GM12878 (cell line): Measurements from ENCODE around the gene SMO. TPM values are rescaled to one million over a fixed set of nuclear protein-coding genes. Genes with fewer than 3 reads are reported as not detected.

Source experiments
- ATAC-seq: fragments of 200-7000 bp; cut with Tn5 transposase; 3 replicates; pipeline ENCODE4 v1.9.1; 2020; ENCODE audit warnings: mild to moderate bottlenecking, moderate library complexity
- BruUV-seq: library from RNA; stranded (reverse); fragments of 400-500 nt; replicated peaks from 2 replicates; lab custom pipeline; 2021; lab: Mats Ljungman, UMichigan
- CTCF ChIA-PET: fragments of 300-600 bp; sonication (Branson Sonifier 250); formaldehyde crosslinking; extraction: SDS; loops from one replicate; lab custom pipeline; 2021; ENCODE audit warnings: inconsistent platforms; lab: Yijun Ruan, JAX
- POLR2A ChIA-PET: fragments of 350-600 bp; formaldehyde crosslinking; extraction: SDS; loops from one replicate; lab custom pipeline; 2021; ENCODE audit warnings: inconsistent platforms; lab: Charles Lee
- RAD21 ChIA-PET: fragments of 300-600 bp; sonication (Branson Sonifier 250); formaldehyde crosslinking; loops from one replicate; lab custom pipeline; 2023; ENCODE audit warnings: antibody characterized with exemption; ENCODE audit not compliant: unreplicated experiment; lab: Charles Lee
- SMC1A ChIA-PET: fragments of 300-600 bp; sonication (Branson Sonifier 250); formaldehyde crosslinking; loops from one replicate; lab custom pipeline; 2023; ENCODE audit not compliant: unreplicated experiment, uncharacterized antibody; lab: Charles Lee
- DNase-seq: peaks from one replicate; pipeline ENCODE4 v3.0.0-alpha.2; 2011; ENCODE audit warnings: low read depth, low spot score
- FAIRE-seq: peaks from 3 replicates; lab custom pipeline; 2011; peaks lifted over from hg19 to GRCh38; lab: Jason Lieb, UNC
- H2AFZ ChIP-seq: 2 replicates; pipeline ENCODE4 v1.6.0; 2011; ENCODE audit warnings: low read depth, low read length, control low read depth; ENCODE audit not compliant: control insufficient read depth
- H3K27ac ChIP-seq: 2 replicates; pipeline ENCODE4 v1.5.1; 2011; ENCODE audit warnings: control low read depth; ENCODE audit not compliant: control insufficient read depth, insufficient read depth
- H3K27me3 ChIP-seq, 2 experiments: replicated peaks in 1 of 2; 2 replicates each; pipeline versions ENCODE4 v1.6.0 to v1.6.1; 2011; ENCODE audit warnings: low read length in 1 of 2; ENCODE audit not compliant: control insufficient read depth in 2 of 2, insufficient read depth in 2 of 2
- H3K36me3 ChIP-seq, 2 experiments: 2 replicates each; pipeline ENCODE4 v1.5.1; 2011; ENCODE audit warnings: low read length in 1 of 2; ENCODE audit not compliant: control insufficient read depth in 2 of 2, insufficient read depth in 2 of 2
- H3K4me1 ChIP-seq: 2 replicates; pipeline ENCODE4 v1.6.1; 2011; ENCODE audit warnings: mild to moderate bottlenecking, low read length, moderate library complexity, mixed read lengths; ENCODE audit not compliant: control insufficient read depth, insufficient read depth
- H3K4me2 ChIP-seq: 2 replicates; pipeline ENCODE4 v1.6.0; 2011; ENCODE audit warnings: control low read depth; ENCODE audit not compliant: control insufficient read depth, insufficient read depth
- H3K4me3 ChIP-seq: fragments of 200-600 bp; sonication (generic); 2 replicates; pipeline ENCODE4 v1.5.1; 2016
- H3K79me2 ChIP-seq: 2 replicates; pipeline ENCODE4 v1.6.0; 2011; ENCODE audit warnings: low read length; ENCODE audit not compliant: control insufficient read depth, insufficient read depth
- H3K9ac ChIP-seq: 2 replicates; pipeline ENCODE4 v1.8.0; 2011; ENCODE audit warnings: low read length, control low read depth, mixed read lengths; ENCODE audit not compliant: control insufficient read depth, insufficient read depth
- H3K9me3 ChIP-seq: replicated peaks from 3 replicates; pipeline ENCODE4 v1.5.1; 2011; ENCODE audit warnings: mild to moderate bottlenecking, low read length; ENCODE audit not compliant: control insufficient read depth, insufficient read depth
- H4K20me1 ChIP-seq: 2 replicates; pipeline ENCODE4 v1.6.0; 2011; ENCODE audit not compliant: control insufficient read depth, insufficient read depth
- BACH1 ChIP-seq: fragments of 450-650 bp; IDR thresholded peaks from 2 replicates; pipeline ENCODE4 v1.6.1; 2017; ENCODE audit warnings: mild to moderate bottlenecking, borderline replicate concordance
- EGR1 ChIP-seq, 2 experiments: IDR thresholded peaks; 1 replicate in 1 of 2; 2 replicates in 1 of 2; pipeline ENCODE4 v1.6.1; 2011 to 2012; ENCODE audit warnings: low read depth in 2 of 2, low read length in 2 of 2, borderline replicate concordance in 1 of 2, mild to moderate bottlenecking in 1 of 2, moderate library complexity in 1 of 2
- MXI1 ChIP-seq: fragments of 150-350 bp; IDR thresholded peaks from 2 replicates; pipeline ENCODE4 v1.6.1; 2011; ENCODE audit warnings: low read depth, mild to moderate bottlenecking, inconsistent platforms, low read length, improper control_type of control experiment
- NFYA ChIP-seq: IDR thresholded peaks from 2 replicates; pipeline ENCODE4 v1.6.1; 2011; ENCODE audit warnings: low read depth, mild to moderate bottlenecking, low read length, improper control_type of control experiment, borderline replicate concordance
- PAX8 ChIP-seq: fragments of 450-650 bp; IDR thresholded peaks from 2 replicates; pipeline ENCODE4 v1.6.1; 2017; ENCODE audit warnings: mild to moderate bottlenecking, moderate library complexity
- PML ChIP-seq: IDR thresholded peaks from 2 replicates; pipeline ENCODE4 v1.6.1; 2012; ENCODE audit warnings: low read length, inconsistent platforms
- TCF12 ChIP-seq: IDR thresholded peaks from 2 replicates; pipeline ENCODE4 v1.6.1; 2011; ENCODE audit warnings: low read depth, mild to moderate bottlenecking, low read length
- ZZZ3 ChIP-seq: IDR thresholded peaks from 2 replicates; pipeline ENCODE4 v1.6.1; 2011; ENCODE audit warnings: low read depth; ENCODE audit not compliant: control insufficient read depth, insufficient read length
- WGBS: methylation state at CpG from one replicate; pipeline ENCODE4 v1.1.6; 2016; ENCODE audit warnings: low lambda C conversion rate; ENCODE audit not compliant: insufficient replicate concordance, insufficient coverage; ENCODE audit errors: missing lambda C conversion rate; 5-methylcytosine and 5-hydroxymethylcytosine counted together
- in situ Hi-C: fragments of 300-500 bp; cut with MboI; formaldehyde crosslinking; loops from 9 replicates; pipeline ENCODE4 v1.14.3; 2018; ENCODE audit warnings: mixed read lengths
- intact Hi-C: fragments of 100-400 bp; cut with micrococcal nuclease; formaldehyde crosslinking; loops from one replicate; pipeline ENCODE4 v1.14.2; 2022; ENCODE audit not compliant: unreplicated experiment
- polyA plus RNA-seq, 11 experiments: library from polyadenylated mRNA; depleted of rRNA in 4 of 11; unstranded in 6 of 11; stranded (reverse) in 5 of 11; fragments of >200 nt; fragmentation: Nextera tagmentation in 4 of 11; fragmentation: Illumina TruSeq in 1 of 11; extraction: Ambion mirVana in 4 of 11; extraction: Trizol in 1 of 11; gene quantifications; 1 replicate in 1 of 11; 2 replicates in 10 of 11; pipeline versions ENCODE4 v1.2.1 to v1.2.3, GENCODE V29; 2011 to 2016; ENCODE audit warnings: inconsistent platforms in 2 of 11, missing spikeins in 2 of 11, low read depth in 1 of 11
- total RNA-seq, 4 experiments: library from RNA; depleted of rRNA in 3 of 4; stranded (reverse); fragments of >200 nt in 3 of 4; fragmentation: Illumina TruSeq in 1 of 4; extraction: Trizol in 1 of 4; gene quantifications; 2 replicates each; pipeline versions ENCODE4 v1.2.1 to v1.2.3, GENCODE V29; 2013 to 2021
- TF ChIP-seq, protein P1 (sequence below): fragments of 450-650 bp; formaldehyde crosslinking; IDR thresholded peaks from 2 replicates; pipeline ENCODE4 v1.4.0; 2020; ENCODE audit warnings: mild to moderate bottlenecking, moderate library complexity
- TF ChIP-seq, protein P2 (sequence below): fragments of 150-350 bp; IDR thresholded peaks from 2 replicates; pipeline ENCODE4 v1.6.1; 2014; ENCODE audit warnings: mild to moderate bottlenecking, low read depth, low read length
- TF ChIP-seq, protein P3 (sequence below): IDR thresholded peaks from 2 replicates; pipeline ENCODE4 v1.6.1; 2011; ENCODE audit warnings: low read depth, mild to moderate bottlenecking, low read length, moderate library complexity, borderline replicate concordance; ENCODE audit errors: extremely low read depth
- TF ChIP-seq, protein P4 (sequence below): fragments of 450-650 bp; IDR thresholded peaks from 2 replicates; pipeline ENCODE4 v1.6.1; 2017; ENCODE audit warnings: mild to moderate bottlenecking, moderate library complexity

The SMO gene
- total and polyA plus RNA-seq, 10 of the 15 experiments (the other 5 are each of a cell fraction or from before 2014, with no cell fraction given), result 0.40 to 11.2 (median 2.6) TPM

DNA sequence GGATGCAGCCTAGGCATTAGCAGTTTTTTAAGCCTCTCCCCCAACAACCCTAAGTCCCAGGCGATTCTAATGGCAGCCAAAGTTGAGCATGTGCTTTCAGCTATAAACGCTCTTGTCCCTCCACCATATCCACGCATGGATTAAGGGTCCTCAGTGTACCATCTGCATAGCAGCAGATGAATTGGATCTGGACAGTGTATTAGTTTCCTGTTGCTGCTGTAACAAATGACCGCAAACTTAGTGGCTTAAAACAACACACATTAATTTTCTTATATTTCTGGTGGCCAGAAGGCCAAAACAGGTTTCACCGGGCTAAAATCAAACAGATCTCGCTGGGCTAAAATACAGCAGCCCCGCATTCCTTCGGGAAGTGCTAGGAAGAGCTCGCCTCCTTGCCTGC is 30.8 kb upstream of the SMO start (continued):
- TF ChIP-seq, protein P1, sequence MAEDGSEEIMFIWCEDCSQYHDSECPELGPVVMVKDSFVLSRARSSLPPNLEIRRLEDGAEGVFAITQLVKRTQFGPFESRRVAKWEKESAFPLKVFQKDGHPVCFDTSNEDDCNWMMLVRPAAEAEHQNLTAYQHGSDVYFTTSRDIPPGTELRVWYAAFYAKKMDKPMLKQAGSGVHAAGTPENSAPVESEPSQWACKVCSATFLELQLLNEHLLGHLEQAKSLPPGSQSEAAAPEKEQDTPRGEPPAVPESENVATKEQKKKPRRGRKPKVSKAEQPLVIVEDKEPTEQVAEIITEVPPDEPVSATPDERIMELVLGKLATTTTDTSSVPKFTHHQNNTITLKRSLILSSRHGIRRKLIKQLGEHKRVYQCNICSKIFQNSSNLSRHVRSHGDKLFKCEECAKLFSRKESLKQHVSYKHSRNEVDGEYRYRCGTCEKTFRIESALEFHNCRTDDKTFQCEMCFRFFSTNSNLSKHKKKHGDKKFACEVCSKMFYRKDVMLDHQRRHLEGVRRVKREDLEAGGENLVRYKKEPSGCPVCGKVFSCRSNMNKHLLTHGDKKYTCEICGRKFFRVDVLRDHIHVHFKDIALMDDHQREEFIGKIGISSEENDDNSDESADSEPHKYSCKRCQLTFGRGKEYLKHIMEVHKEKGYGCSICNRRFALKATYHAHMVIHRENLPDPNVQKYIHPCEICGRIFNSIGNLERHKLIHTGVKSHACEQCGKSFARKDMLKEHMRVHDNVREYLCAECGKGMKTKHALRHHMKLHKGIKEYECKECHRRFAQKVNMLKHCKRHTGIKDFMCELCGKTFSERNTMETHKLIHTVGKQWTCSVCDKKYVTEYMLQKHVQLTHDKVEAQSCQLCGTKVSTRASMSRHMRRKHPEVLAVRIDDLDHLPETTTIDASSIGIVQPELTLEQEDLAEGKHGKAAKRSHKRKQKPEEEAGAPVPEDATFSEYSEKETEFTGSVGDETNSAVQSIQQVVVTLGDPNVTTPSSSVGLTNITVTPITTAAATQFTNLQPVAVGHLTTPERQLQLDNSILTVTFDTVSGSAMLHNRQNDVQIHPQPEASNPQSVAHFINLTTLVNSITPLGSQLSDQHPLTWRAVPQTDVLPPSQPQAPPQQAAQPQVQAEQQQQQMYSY (CRISPR knock-in tag), result no peak
- TF ChIP-seq, protein P2, sequence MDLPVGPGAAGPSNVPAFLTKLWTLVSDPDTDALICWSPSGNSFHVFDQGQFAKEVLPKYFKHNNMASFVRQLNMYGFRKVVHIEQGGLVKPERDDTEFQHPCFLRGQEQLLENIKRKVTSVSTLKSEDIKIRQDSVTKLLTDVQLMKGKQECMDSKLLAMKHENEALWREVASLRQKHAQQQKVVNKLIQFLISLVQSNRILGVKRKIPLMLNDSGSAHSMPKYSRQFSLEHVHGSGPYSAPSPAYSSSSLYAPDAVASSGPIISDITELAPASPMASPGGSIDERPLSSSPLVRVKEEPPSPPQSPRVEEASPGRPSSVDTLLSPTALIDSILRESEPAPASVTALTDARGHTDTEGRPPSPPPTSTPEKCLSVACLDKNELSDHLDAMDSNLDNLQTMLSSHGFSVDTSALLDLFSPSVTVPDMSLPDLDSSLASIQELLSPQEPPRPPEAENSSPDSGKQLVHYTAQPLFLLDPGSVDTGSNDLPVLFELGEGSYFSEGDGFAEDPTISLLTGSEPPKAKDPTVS, result no peak
- no peak for TF ChIP-seq EGR1 (IDR thresholded peaks at IDR 0.05; ENCODE audit: borderline replicate concordance in 1 of 2, low read depth in 2 of 2, low read length in 2 of 2)
- TF ChIP-seq, protein P3, sequence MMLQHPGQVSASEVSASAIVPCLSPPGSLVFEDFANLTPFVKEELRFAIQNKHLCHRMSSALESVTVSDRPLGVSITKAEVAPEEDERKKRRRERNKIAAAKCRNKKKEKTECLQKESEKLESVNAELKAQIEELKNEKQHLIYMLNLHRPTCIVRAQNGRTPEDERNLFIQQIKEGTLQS, result no peak

DNA sequence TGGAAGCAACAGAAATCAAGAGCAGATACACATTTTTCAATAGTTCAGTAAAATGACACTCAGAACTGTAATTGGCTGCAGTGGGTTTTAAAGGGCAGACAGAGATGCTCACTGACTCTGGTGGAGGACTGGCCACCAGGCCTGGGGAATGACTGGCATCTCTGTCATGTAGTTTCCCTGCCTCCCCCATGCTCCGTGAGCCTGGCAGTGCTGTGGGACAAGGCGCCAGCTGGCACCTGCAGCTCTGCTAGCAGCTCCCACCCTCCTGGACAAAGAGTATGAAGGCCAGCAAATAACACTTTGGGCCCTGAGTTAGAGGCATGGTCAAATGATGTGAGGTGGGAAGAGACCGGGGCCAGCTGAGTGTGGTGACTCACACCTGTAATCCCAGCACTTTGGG is 28.9 kb upstream of the SMO start:
- SMC1A ChIA-PET, result interaction anchor here (1.0 to 5.5 kb wide), 9 partner anchors 9 to 211 kb away, joined by 3 to 83 read pairs (median 4); partner anchors contain the start of gene TSPAN33
- TF ChIP-seq MXI1, result no peak
- no peak for TF ChIP-seq PML
- TF ChIP-seq TCF12, result no peak
- no peak for TF ChIP-seq PAX8
- TF ChIP-seq NFYA, result no peak
- TF ChIP-seq BACH1, result no peak
- TF ChIP-seq, protein P4, sequence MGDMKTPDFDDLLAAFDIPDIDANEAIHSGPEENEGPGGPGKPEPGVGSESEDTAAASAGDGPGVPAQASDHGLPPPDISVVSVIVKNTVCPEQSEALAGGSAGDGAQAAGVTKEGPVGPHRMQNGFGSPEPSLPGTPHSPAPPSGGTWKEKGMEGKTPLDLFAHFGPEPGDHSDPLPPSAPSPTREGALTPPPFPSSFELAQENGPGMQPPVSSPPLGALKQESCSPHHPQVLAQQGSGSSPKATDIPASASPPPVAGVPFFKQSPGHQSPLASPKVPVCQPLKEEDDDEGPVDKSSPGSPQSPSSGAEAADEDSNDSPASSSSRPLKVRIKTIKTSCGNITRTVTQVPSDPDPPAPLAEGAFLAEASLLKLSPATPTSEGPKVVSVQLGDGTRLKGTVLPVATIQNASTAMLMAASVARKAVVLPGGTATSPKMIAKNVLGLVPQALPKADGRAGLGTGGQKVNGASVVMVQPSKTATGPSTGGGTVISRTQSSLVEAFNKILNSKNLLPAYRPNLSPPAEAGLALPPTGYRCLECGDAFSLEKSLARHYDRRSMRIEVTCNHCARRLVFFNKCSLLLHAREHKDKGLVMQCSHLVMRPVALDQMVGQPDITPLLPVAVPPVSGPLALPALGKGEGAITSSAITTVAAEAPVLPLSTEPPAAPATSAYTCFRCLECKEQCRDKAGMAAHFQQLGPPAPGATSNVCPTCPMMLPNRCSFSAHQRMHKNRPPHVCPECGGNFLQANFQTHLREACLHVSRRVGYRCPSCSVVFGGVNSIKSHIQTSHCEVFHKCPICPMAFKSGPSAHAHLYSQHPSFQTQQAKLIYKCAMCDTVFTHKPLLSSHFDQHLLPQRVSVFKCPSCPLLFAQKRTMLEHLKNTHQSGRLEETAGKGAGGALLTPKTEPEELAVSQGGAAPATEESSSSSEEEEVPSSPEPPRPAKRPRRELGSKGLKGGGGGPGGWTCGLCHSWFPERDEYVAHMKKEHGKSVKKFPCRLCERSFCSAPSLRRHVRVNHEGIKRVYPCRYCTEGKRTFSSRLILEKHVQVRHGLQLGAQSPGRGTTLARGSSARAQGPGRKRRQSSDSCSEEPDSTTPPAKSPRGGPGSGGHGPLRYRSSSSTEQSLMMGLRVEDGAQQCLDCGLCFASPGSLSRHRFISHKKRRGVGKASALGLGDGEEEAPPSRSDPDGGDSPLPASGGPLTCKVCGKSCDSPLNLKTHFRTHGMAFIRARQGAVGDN, result no peak
- no peak for TF ChIP-seq ZZZ3

More for the DNA sequence above, 28.9 kb upstream of the SMO start:
- RAD21 ChIA-PET, result interaction anchor here (0.7 to 1.5 kb wide), 2 partner anchors 9 to 68 kb away, joined by 3 to 4 read pairs; no protein-coding TSS in a partner anchor
- no peaks in the 10 kb centered on the region; the same call in 1 of the 2 replicates for H4K20me1 ChIP-seq
- H3K9me3 ChIP-seq, result no peaks in the 10 kb centered on the region; the same call in 1 of the 3 replicates
- FAIRE-seq, result no peak
- no peaks in the 10 kb centered on the region for H3K27me3 ChIP-seq
- in situ Hi-C loops, result no loop called here
- CTCF ChIA-PET, result interaction anchor here (0.9 to 12.7 kb wide), 3 partner anchors 9 to 58 kb away, joined by 3 to 168 read pairs (median 6); partner anchors contain the start of gene TSPAN33
- intact Hi-C loops, result no loop called here
- peaks cover 27% of the 10 kb centered on the region for H3K4me1 ChIP-seq
- no peak overlapping the region for H3K27ac ChIP-seq
- BruUV-seq, result no TSS peak
- no peak for ATAC-seq
- no peak overlapping the region for H3K9ac ChIP-seq
- no peak overlapping the region for H3K4me2 ChIP-seq
- 100% methylated on average over 3 of the region's 3 CpGs for WGBS
- peaks cover 10 to 17% of the 10 kb centered on the region in 2 experiments for H3K36me3 ChIP-seq
- H3K4me3 ChIP-seq, result no peak overlapping the region
- POLR2A ChIA-PET, result interaction anchor here (0.6 to 3.3 kb wide), 4 partner anchors 9 to 463 kb away, joined by 3 to 17 read pairs (median 7); no protein-coding TSS in a partner anchor
- no peak overlapping the region for H2AFZ ChIP-seq
- DNase-seq, result no peak
- peaks cover 33% of the 10 kb centered on the region for H3K79me2 ChIP-seq
